GM12878 (cell line): ENCODE results near the gene FAM222B. TPM values are rescaled to one million over a fixed set of nuclear protein-coding genes. Genes with fewer than 3 reads are reported as not detected.

Source experiments
- ATAC-seq: fragments of 200-7000 bp; cut with Tn5 transposase; 3 replicates; pipeline ENCODE4 v1.9.1; 2020; ENCODE audit warnings: mild to moderate bottlenecking, moderate library complexity
- BruUV-seq: library from RNA; stranded (reverse); fragments of 400-500 nt; replicated peaks from 2 replicates; lab custom pipeline; 2021; lab: Mats Ljungman, UMichigan
- CTCF ChIA-PET: fragments of 300-600 bp; sonication (Branson Sonifier 250); formaldehyde crosslinking; extraction: SDS; loops from one replicate; lab custom pipeline; 2021; ENCODE audit warnings: inconsistent platforms; lab: Yijun Ruan, JAX
- POLR2A ChIA-PET: fragments of 350-600 bp; formaldehyde crosslinking; extraction: SDS; loops from one replicate; lab custom pipeline; 2021; ENCODE audit warnings: inconsistent platforms; lab: Charles Lee
- RAD21 ChIA-PET: fragments of 300-600 bp; sonication (Branson Sonifier 250); formaldehyde crosslinking; loops from one replicate; lab custom pipeline; 2023; ENCODE audit warnings: antibody characterized with exemption; ENCODE audit not compliant: unreplicated experiment; lab: Charles Lee
- SMC1A ChIA-PET: fragments of 300-600 bp; sonication (Branson Sonifier 250); formaldehyde crosslinking; loops from one replicate; lab custom pipeline; 2023; ENCODE audit not compliant: unreplicated experiment, uncharacterized antibody; lab: Charles Lee
- DNase-seq: peaks from one replicate; pipeline ENCODE4 v3.0.0-alpha.2; 2011; ENCODE audit warnings: low read depth, low spot score
- FAIRE-seq: peaks from 3 replicates; lab custom pipeline; 2011; peaks lifted over from hg19 to GRCh38; lab: Jason Lieb, UNC
- H2AFZ ChIP-seq: 2 replicates; pipeline ENCODE4 v1.6.0; 2011; ENCODE audit warnings: low read depth, low read length, control low read depth; ENCODE audit not compliant: control insufficient read depth
- H3K27ac ChIP-seq: 2 replicates; pipeline ENCODE4 v1.5.1; 2011; ENCODE audit warnings: control low read depth; ENCODE audit not compliant: control insufficient read depth, insufficient read depth
- H3K27me3 ChIP-seq, 2 experiments: replicated peaks in 1 of 2; 2 replicates each; pipeline versions ENCODE4 v1.6.0 to v1.6.1; 2011; ENCODE audit warnings: low read length in 1 of 2; ENCODE audit not compliant: control insufficient read depth in 2 of 2, insufficient read depth in 2 of 2
- H3K36me3 ChIP-seq, 2 experiments: 2 replicates each; pipeline ENCODE4 v1.5.1; 2011; ENCODE audit warnings: low read length in 1 of 2; ENCODE audit not compliant: control insufficient read depth in 2 of 2, insufficient read depth in 2 of 2
- H3K4me1 ChIP-seq: 2 replicates; pipeline ENCODE4 v1.6.1; 2011; ENCODE audit warnings: mild to moderate bottlenecking, low read length, moderate library complexity, mixed read lengths; ENCODE audit not compliant: control insufficient read depth, insufficient read depth
- H3K4me2 ChIP-seq: 2 replicates; pipeline ENCODE4 v1.6.0; 2011; ENCODE audit warnings: control low read depth; ENCODE audit not compliant: control insufficient read depth, insufficient read depth
- H3K4me3 ChIP-seq: fragments of 200-600 bp; sonication (generic); 2 replicates; pipeline ENCODE4 v1.5.1; 2016
- H3K79me2 ChIP-seq: 2 replicates; pipeline ENCODE4 v1.6.0; 2011; ENCODE audit warnings: low read length; ENCODE audit not compliant: control insufficient read depth, insufficient read depth
- H3K9ac ChIP-seq: 2 replicates; pipeline ENCODE4 v1.8.0; 2011; ENCODE audit warnings: low read length, control low read depth, mixed read lengths; ENCODE audit not compliant: control insufficient read depth, insufficient read depth
- H3K9me3 ChIP-seq: replicated peaks from 3 replicates; pipeline ENCODE4 v1.5.1; 2011; ENCODE audit warnings: mild to moderate bottlenecking, low read length; ENCODE audit not compliant: control insufficient read depth, insufficient read depth
- H4K20me1 ChIP-seq: 2 replicates; pipeline ENCODE4 v1.6.0; 2011; ENCODE audit not compliant: control insufficient read depth, insufficient read depth
- IRF3 ChIP-seq: fragments of 450-650 bp; IDR thresholded peaks from 2 replicates; pipeline ENCODE4 v1.6.1; 2014; ENCODE audit warnings: mild to moderate bottlenecking
- JUND ChIP-seq: IDR thresholded peaks from 2 replicates; pipeline ENCODE4 v1.6.1; 2012; ENCODE audit warnings: low read depth, mild to moderate bottlenecking, low read length, improper control_type of control experiment, moderate library complexity
- SREBF1 ChIP-seq: IDR thresholded peaks from 2 replicates; pipeline ENCODE4 v1.6.1; 2012; ENCODE audit warnings: mild to moderate bottlenecking, low read length
- SUPT20H ChIP-seq: IDR thresholded peaks from 2 replicates; pipeline ENCODE4 v1.6.1; 2011; ENCODE audit warnings: low read depth, mild to moderate bottlenecking, low read length, moderate library complexity, borderline replicate concordance; ENCODE audit not compliant: control insufficient read depth
- YY1 ChIP-seq: IDR thresholded peaks from 2 replicates; pipeline ENCODE4 v1.6.1; 2011; ENCODE audit warnings: low read depth, mild to moderate bottlenecking, low read length
- ZNF384 ChIP-seq: IDR thresholded peaks from 2 replicates; pipeline ENCODE4 v1.6.1; 2012; ENCODE audit warnings: low read depth, mild to moderate bottlenecking, low read length, improper control_type of control experiment, borderline replicate concordance
- WGBS: methylation state at CpG from one replicate; pipeline ENCODE4 v1.1.6; 2016; ENCODE audit warnings: low lambda C conversion rate; ENCODE audit not compliant: insufficient replicate concordance, insufficient coverage; ENCODE audit errors: missing lambda C conversion rate; 5-methylcytosine and 5-hydroxymethylcytosine counted together
- in situ Hi-C: fragments of 300-500 bp; cut with MboI; formaldehyde crosslinking; loops from 9 replicates; pipeline ENCODE4 v1.14.3; 2018; ENCODE audit warnings: mixed read lengths
- intact Hi-C: fragments of 100-400 bp; cut with micrococcal nuclease; formaldehyde crosslinking; loops from one replicate; pipeline ENCODE4 v1.14.2; 2022; ENCODE audit not compliant: unreplicated experiment
- polyA plus RNA-seq, 11 experiments: library from polyadenylated mRNA; depleted of rRNA in 4 of 11; unstranded in 6 of 11; stranded (reverse) in 5 of 11; fragments of >200 nt; fragmentation: Nextera tagmentation in 4 of 11; fragmentation: Illumina TruSeq in 1 of 11; extraction: Ambion mirVana in 4 of 11; extraction: Trizol in 1 of 11; gene quantifications; 1 replicate in 1 of 11; 2 replicates in 10 of 11; pipeline versions ENCODE4 v1.2.1 to v1.2.3, GENCODE V29; 2011 to 2016; ENCODE audit warnings: inconsistent platforms in 2 of 11, missing spikeins in 2 of 11, low read depth in 1 of 11
- total RNA-seq, 4 experiments: library from RNA; depleted of rRNA in 3 of 4; stranded (reverse); fragments of >200 nt in 3 of 4; fragmentation: Illumina TruSeq in 1 of 4; extraction: Trizol in 1 of 4; gene quantifications; 2 replicates each; pipeline versions ENCODE4 v1.2.1 to v1.2.3, GENCODE V29; 2013 to 2021

FAM222B gene
- total and polyA plus RNA-seq, 10 of the 15 experiments (the other 5 are each of a cell fraction or from before 2014, with no cell fraction given), result 2.8 to 18.3 (median 6.4) TPM

GRCh38 chr17:28759256-28759865 lies 83.2 kb downstream of the FAM222B start:
- no peak overlapping the region for H3K9ac ChIP-seq
- no peaks in the 10 kb centered on the region for H3K79me2 ChIP-seq
- ChIA-PET RAD21 (interaction anchor here (0.6 kb wide), 1 partner anchor 559 kb away, joined by 4 read pairs; no protein-coding TSS in a partner anchor), CTCF (interaction anchor here (7.3 kb wide), 1 partner anchor 33 kb away, joined by 147 read pairs; the partner anchor contains the start of genes NEK8 and TLCD1), POLR2A (interaction anchor here (0.6 kb wide), 1 partner anchor 33 kb away, joined by 3 read pairs; no protein-coding TSS in a partner anchor), SMC1A (interaction anchor here (1.1 kb wide), 1 partner anchor 32 kb away, joined by 3 read pairs; no protein-coding TSS in a partner anchor)
- no peak for TF ChIP-seq IRF3
- TF ChIP-seq YY1, result no peak
- TF ChIP-seq JUND, result no peak
- no peak for TF ChIP-seq SUPT20H
- TF ChIP-seq SREBF1, result no peak
- no peak for TF ChIP-seq ZNF384
- intact Hi-C loops, result no loop called here
- H3K4me2 ChIP-seq, result no peak overlapping the region
- 97% methylated on average over 18 of the region's 18 CpGs for WGBS
- BruUV-seq, result no TSS peak
- FAIRE-seq, result no peak
- no peak for ATAC-seq
- no peaks in the 10 kb centered on the region; the same call in 1 of the 2 replicates for H4K20me1 ChIP-seq
- H2AFZ ChIP-seq, result no peak overlapping the region
- no peaks in the 10 kb centered on the region for H3K27me3 ChIP-seq
- H3K36me3 ChIP-seq, result peaks cover 8 to 26% of the 10 kb centered on the region in 2 experiments
- H3K27ac ChIP-seq, result no peak overlapping the region
- H3K4me1 ChIP-seq, result peaks cover 15% of the 10 kb centered on the region
- no peaks in the 10 kb centered on the region for H3K9me3 ChIP-seq
- no peak overlapping the region for H3K4me3 ChIP-seq
- DNase-seq, result no peak
- in situ Hi-C loops, result no loop called here
